Limb (tissue), 2 donors: ENCODE data around the gene FNDC3B.

Experiments used
- DNase-seq, 2 donors: peaks; one replicate each; pipeline ENCODE4 v3.0.0-alpha.2; 2016; ENCODE audit errors: extremely low spot score in 2 of 2

Gene FNDC3B

GRCh38 chr3:172072543-172072942 lies 33.2 kb downstream of the FNDC3B start:
- DNase-seq, result no peak

- DNase-seq, result no peak
Observed at GRCh38 chr3:172073262-172073915, 34.0 kb downstream of the FNDC3B start.

GRCh38 chr3:172074032-172074431 lies 34.7 kb downstream of the FNDC3B start:
- no peak for DNase-seq

- no peak for DNase-seq
Observed at GRCh38 chr3:172074586-172074985, 35.2 kb downstream of the FNDC3B start.

GRCh38 chr3:172076212-172076611 lies 36.8 kb downstream of the FNDC3B start:
- DNase-seq, result no peak

GRCh38 chr3:172077197-172077757 lies 37.9 kb downstream of the FNDC3B start:
- no peak for DNase-seq

GRCh38 chr3:172078244-172078643 lies 38.9 kb downstream of the FNDC3B start:
- DNase-seq, result no peak

GRCh38 chr3:172078721-172079120 lies 39.3 kb downstream of the FNDC3B start:
- no peak for DNase-seq

- no peak for DNase-seq
Observed at GRCh38 chr3:172079326-172079976, 40.1 kb downstream of the FNDC3B start.

GRCh38 chr3:172080503-172080902 lies 41.1 kb downstream of the FNDC3B start:
- no peak for DNase-seq

- DNase-seq, result peak; percentile 45 to 89
Observed at GRCh38 chr3:172082269-172082668, 42.9 kb downstream of the FNDC3B start.

- DNase-seq, result no peak
Observed at GRCh38 chr3:172082820-172083513, 43.6 kb downstream of the FNDC3B start.

- DNase-seq, result no peak
Observed at GRCh38 chr3:172083995-172084409, 44.6 kb downstream of the FNDC3B start.

- DNase-seq, result no peak
Observed at GRCh38 chr3:172084871-172085556, 45.6 kb downstream of the FNDC3B start.

- DNase-seq, result no peak
Observed at GRCh38 chr3:172085557-172085895, 46.1 kb downstream of the FNDC3B start.

GRCh38 chr3:172086071-172086470 lies 46.7 kb downstream of the FNDC3B start:
- DNase-seq, result no peak

GRCh38 chr3:172087198-172087597 lies 47.8 kb downstream of the FNDC3B start:
- DNase-seq, result no peak

- no peak for DNase-seq
Observed at GRCh38 chr3:172087602-172088580, 48.5 kb downstream of the FNDC3B start.

GRCh38 chr3:172089250-172089649 lies 49.9 kb downstream of the FNDC3B start:
- DNase-seq, result no peak

GRCh38 chr3:172090035-172090434 lies 50.7 kb downstream of the FNDC3B start:
- no peak for DNase-seq

- no peak for DNase-seq
Observed at GRCh38 chr3:172092658-172093057, 53.3 kb downstream of the FNDC3B start.
